ENCODE results near the gene BSND. TPM values are rescaled to one million over a fixed set of nuclear protein-coding genes. Genes with fewer than 3 reads are reported as not detected.

BSND gene
- polyA plus RNA-seq, 1 donor, result not detected

DNA sequence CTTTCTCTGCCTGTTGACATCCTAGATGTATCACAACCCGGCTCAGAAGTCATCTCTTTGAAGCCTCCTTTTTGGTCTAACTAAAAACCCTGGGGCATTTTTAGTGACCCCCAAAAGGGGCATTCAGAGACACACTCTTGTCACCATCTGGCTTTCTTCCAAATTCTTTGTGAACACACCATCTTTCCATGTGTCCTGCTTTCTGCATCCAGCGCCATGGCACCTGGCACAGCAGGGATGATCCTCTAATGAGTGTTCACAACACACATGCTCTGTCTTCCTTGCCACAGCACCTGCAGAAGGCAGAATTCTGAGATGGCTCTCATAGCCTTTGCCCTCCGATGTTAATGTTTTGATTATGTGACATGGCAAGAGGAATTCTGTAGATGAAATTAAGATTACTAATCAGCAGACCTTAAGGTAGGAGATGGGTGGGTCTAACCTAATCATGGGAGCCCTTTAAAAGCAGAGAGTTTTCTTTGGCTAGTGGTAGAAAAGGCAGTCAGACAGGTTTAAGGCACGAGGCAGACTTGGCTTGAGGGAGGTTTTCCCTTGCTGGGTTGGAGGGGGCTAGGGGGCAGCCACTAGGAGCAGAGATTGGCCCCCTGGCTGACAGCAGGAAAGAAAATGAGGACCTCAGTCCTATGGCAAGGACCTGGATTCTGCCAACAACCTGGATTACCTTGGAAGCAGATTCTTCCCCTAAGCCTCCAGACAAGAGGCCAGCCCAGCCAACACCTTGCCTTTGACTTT is 23.2 kb upstream of the BSND start:
- no peak for DNase-seq
- no CpG with 5 or more reads among the region's 4 CpGs for WGBS (ENCODE audit: insufficient coverage, low lambda C conversion rate)
- Histone ChIP-seq H3K9me3 (ENCODE audit: control insufficient read depth, low read depth, low read length) (no peaks in the 10 kb centered on the region), H3K36me3 (ENCODE audit: control insufficient read depth, insufficient read depth, low read length) (no peaks in the 10 kb centered on the region), H3K27me3 (ENCODE audit: control insufficient read depth, insufficient read depth, low read length) (peaks cover 23% of the 10 kb centered on the region), H3K27ac (ENCODE audit: low read length) (no peak overlapping the region), H3K4me1 (ENCODE audit: control insufficient read depth, insufficient read depth, low read length) (peaks cover 3% of the 10 kb centered on the region), H3K4me3 (ENCODE audit: low read length) (no peak overlapping the region)

DNA sequence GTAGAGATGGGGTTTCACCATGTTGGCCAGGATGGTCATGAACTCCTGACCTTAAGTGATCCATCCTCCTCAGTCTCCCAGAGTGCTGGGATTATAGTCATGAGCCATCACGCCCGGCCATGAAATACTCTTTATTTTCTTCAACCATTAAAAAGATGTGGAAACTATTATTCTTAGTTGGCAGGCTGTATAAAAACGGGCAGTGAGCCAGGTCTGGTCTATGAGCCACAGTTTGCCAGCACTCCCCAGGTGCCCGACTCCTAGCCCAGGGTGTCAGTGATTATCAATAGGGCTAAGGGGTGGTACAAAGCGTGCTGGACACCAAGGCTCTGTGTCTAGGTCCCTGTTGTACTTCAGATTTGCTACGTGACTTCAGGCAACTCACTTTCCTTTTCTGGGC is 22.0 kb upstream of the BSND start:
- no peaks in the 10 kb centered on the region for H3K9me3 ChIP-seq (ENCODE audit: control insufficient read depth, low read depth, low read length)
- no peaks in the 10 kb centered on the region for H3K36me3 ChIP-seq (ENCODE audit: control insufficient read depth, insufficient read depth, low read length)
- 84% methylated on average over 2 of the region's 6 CpGs for WGBS (ENCODE audit: insufficient coverage, low lambda C conversion rate)
- no peak for DNase-seq
- H3K27ac ChIP-seq (ENCODE audit: low read length), result no peak overlapping the region
- peaks cover 34% of the 10 kb centered on the region for H3K27me3 ChIP-seq (ENCODE audit: control insufficient read depth, insufficient read depth, low read length)
- H3K4me3 ChIP-seq (ENCODE audit: low read length), result no peak overlapping the region
- H3K4me1 ChIP-seq (ENCODE audit: control insufficient read depth, insufficient read depth, low read length), result peaks cover 3% of the 10 kb centered on the region

DNA sequence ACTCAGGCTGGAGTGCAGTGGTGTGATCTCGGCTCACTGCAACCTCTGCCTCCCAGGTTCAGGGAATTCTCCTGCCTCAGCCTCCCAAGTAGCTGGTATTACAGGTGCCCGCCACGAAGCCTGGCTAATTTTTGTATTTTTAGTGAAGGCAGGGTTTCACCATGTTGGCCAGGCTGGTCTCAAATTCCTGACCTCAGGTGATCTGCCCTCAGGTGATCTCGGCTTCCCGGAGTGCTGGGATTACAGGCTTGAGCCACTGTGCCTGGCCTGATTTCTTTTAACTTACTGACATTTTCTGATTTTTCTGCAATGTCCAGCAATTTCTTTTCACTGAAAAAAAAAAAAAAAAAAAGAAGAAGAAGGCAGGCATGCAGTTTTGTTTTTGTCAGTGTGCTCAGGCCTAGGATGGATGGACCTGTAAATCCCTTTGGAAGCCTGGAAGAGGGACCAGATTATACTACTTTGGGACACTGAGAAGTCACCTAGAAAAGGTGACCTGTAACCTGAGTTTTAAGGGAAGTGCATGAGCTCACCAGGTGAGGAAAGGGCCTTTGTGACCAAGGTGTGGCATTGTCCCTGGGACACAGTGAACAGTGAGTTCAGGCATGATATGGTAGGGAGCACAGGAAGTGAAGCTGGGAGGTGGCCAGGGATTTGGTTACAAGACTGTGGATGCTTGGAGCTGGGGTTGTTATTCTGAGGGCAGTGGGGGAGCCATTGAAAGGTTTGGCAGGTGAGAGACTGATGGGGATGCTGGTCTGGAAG is 21.0 kb upstream of the BSND start:
- no peak for DNase-seq
- H3K27ac ChIP-seq (ENCODE audit: low read length), result no peak overlapping the region
- no peaks in the 10 kb centered on the region for H3K9me3 ChIP-seq (ENCODE audit: control insufficient read depth, low read depth, low read length)
- H3K36me3 ChIP-seq (ENCODE audit: control insufficient read depth, insufficient read depth, low read length), result no peaks in the 10 kb centered on the region
- H3K27me3 ChIP-seq (ENCODE audit: control insufficient read depth, insufficient read depth, low read length), result peaks cover 36% of the 10 kb centered on the region
- no peak overlapping the region for H3K4me3 ChIP-seq (ENCODE audit: low read length)
- peaks cover 3% of the 10 kb centered on the region for H3K4me1 ChIP-seq (ENCODE audit: control insufficient read depth, insufficient read depth, low read length)
- WGBS (ENCODE audit: insufficient coverage, low lambda C conversion rate), result no CpG with 5 or more reads among the region's 5 CpGs

DNA sequence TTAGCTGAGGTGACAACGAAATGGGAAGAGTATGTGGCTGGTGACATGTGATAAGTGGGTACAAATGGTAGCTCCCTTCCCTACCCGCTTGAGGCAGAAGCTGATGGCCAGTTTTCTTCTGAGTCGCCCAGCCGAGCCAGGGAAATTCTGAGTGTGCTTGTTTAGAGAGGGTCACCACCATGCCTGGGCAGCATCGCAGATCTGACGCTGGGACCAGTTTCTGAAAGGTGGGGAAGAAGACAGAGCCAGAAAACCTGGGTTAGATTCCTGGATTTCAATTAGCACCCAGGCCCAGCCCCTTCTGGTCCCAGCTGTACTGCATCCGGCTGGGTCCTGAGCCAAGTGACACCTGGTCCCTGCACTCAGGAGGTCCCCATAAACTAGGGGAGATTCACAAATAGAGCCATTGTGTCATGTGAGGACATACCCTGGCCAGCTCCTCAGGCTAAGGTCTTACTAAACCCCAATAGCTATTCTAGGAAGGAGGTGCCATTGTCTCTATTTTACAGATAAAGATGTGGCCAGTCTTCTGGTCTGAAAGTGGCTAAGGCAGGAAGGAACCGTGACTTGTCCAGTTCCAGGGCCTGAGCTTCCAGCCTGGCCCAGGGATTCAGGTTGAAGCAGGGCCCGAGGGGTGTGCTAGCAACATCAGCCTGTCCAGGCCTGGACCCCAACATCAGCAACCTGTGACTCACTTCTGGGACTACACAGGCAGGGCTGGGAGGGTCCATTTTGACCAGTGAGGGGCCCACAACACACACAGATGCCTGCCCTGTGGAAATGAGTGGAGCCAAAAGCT is 20.0 kb upstream of the BSND start:
- WGBS (ENCODE audit: insufficient coverage, low lambda C conversion rate), result no CpG with 5 or more reads among the region's 9 CpGs
- DNase-seq, result no peak

DNA sequence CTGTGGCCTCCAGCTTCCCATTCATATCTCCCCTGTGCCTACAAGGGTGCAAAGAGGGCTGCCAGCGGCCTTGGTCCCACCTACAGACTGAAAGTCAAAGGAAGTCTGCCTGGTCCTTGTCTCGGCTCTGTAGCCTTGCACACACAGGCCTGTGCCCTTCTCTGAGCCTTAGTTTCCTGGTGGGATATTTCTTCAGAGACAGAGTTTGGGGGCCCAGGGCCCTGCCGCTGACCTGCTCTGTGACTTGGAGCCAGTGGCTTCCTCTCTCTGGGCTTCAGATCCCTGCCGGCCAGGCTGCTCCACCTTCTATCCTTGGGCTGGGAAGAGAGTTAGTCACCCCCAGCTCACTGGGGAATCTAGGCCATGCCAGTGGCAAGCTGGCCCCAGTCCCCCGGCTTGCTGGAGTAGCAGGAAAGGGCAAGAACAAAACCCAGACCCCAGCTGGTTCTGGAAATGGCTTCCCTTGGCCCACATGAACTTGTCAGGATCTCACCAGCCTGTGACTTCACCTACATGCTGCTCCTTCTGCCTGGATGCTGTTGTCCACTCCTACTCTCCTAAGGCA is 19.3 kb upstream of the BSND start:
- Histone ChIP-seq H3K4me3 (ENCODE audit: low read length) (no peak overlapping the region), H3K27ac (ENCODE audit: low read length) (no peak overlapping the region), H3K9me3 (ENCODE audit: control insufficient read depth, low read depth, low read length) (no peaks in the 10 kb centered on the region), H3K27me3 (ENCODE audit: control insufficient read depth, insufficient read depth, low read length) (peaks cover 40% of the 10 kb centered on the region), H3K4me1 (ENCODE audit: control insufficient read depth, insufficient read depth, low read length) (peaks cover 3% of the 10 kb centered on the region), H3K36me3 (ENCODE audit: control insufficient read depth, insufficient read depth, low read length) (no peaks in the 10 kb centered on the region)
- no CpG with 5 or more reads among the region's 5 CpGs for WGBS (ENCODE audit: insufficient coverage, low lambda C conversion rate)
- DNase-seq, result no peak

More for the DNA sequence above, 20.0 kb upstream of the BSND start:
- H3K36me3 ChIP-seq (ENCODE audit: control insufficient read depth, insufficient read depth, low read length), result no peaks in the 10 kb centered on the region
- H3K9me3 ChIP-seq (ENCODE audit: control insufficient read depth, low read depth, low read length), result no peaks in the 10 kb centered on the region
- H3K4me1 ChIP-seq (ENCODE audit: control insufficient read depth, insufficient read depth, low read length), result peaks cover 3% of the 10 kb centered on the region
- H3K4me3 ChIP-seq (ENCODE audit: low read length), result no peak overlapping the region
- peaks cover 36% of the 10 kb centered on the region for H3K27me3 ChIP-seq (ENCODE audit: control insufficient read depth, insufficient read depth, low read length)
- H3K27ac ChIP-seq (ENCODE audit: low read length), result no peak overlapping the region

DNA sequence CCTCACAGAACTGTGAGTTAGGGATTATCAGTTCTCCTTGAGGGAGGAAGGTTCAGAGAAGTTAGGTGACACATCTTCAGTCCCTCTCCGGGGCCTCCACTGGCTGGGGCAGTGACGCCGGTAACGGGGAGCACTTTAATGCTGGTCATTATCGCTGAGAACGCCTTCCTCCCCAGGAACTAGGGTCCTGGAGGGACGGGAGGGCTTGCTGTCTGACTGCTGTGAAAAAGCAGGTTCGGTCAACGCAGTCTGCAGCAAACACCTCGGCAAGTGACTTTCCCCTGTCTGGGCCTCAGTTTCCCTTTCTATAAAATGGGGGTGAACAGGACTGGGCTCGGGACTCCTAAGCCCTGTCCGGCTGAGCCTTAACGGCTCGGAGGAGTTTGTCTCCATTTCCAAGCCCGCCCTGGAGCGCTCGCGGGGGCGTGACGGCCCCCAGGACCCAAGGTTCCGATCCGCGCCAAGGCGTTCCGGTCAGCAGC is 18.6 kb upstream of the BSND start:
- peaks cover 3% of the 10 kb centered on the region for H3K4me1 ChIP-seq (ENCODE audit: control insufficient read depth, insufficient read depth, low read length)
- no peaks in the 10 kb centered on the region for H3K36me3 ChIP-seq (ENCODE audit: control insufficient read depth, insufficient read depth, low read length)
- peak overlapping the region; percentile 16 for H3K4me3 ChIP-seq (ENCODE audit: low read length)
- peaks cover 40% of the 10 kb centered on the region for H3K27me3 ChIP-seq (ENCODE audit: control insufficient read depth, insufficient read depth, low read length)
- H3K27ac ChIP-seq (ENCODE audit: low read length), result no peak overlapping the region
- no CpG with 5 or more reads among the region's 25 CpGs for WGBS (ENCODE audit: insufficient coverage, low lambda C conversion rate)
- H3K9me3 ChIP-seq (ENCODE audit: control insufficient read depth, low read depth, low read length), result no peaks in the 10 kb centered on the region
- no peak for DNase-seq

DNA sequence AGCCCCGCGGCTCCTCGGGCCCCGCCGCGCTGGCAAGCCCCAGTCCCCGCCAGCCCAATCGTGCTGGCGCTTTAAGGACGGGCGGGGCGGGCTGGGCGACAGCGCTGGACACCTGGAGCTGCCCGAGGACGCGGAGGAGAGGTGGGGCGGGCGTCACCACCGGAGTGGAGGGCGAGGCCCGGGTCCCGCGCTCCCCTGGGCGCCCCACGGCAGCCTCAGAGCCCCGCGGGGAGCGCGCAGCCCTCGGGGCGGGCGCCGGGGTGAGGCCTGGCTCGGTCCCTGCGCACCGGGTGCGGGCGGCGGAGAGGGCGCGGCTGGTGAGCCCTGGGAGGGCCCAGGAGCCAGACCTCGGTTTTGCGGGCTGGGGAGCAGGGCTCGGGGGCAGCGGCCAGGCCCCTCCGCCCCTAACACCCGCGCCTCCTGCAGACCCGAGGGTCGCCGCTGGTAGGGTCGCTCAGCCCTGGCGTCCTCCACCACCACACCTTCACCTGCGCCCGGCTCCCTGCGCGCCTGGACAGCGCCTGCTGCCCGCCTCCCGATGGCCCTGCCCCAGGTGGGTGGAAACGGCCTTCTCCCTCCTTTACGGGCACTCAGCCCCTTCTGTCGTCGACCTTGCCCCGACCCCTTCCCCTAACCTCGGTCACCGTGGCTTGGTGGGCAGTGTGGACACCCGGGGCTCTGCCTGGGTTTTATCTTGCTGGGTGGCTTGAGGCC is 18.0 kb upstream of the BSND start, which contains the start of gene TMEM61:
Gene TMEM61, plus strand, starts transcription at position 101 of the 714 bp plus-strand sequence. Its CDS starts 438 bp downstream, at position 539.
- Histone ChIP-seq H3K4me3 (ENCODE audit: low read length) (peak within 1 kb of the TSS; percentile 21), H3K9me3 (ENCODE audit: control insufficient read depth, low read depth, low read length) (no peaks in the 10 kb centered on the region), H3K27me3 (ENCODE audit: control insufficient read depth, insufficient read depth, low read length) (peaks cover 40% of the 10 kb centered on the region), H3K36me3 (ENCODE audit: control insufficient read depth, insufficient read depth, low read length) (no peaks in the 10 kb centered on the region), H3K4me1 (ENCODE audit: control insufficient read depth, insufficient read depth, low read length) (peaks cover 3% of the 10 kb centered on the region), H3K27ac (ENCODE audit: low read length) (no peak within 1 kb of the TSS)
- DNase-seq, result peak in 1 of 2 donors; percentile 55
- whole genome bisulfite sequencing (ENCODE audit: insufficient coverage, low lambda C conversion rate), result no CpG with 5 or more reads among the region's 69 CpGs

DNA sequence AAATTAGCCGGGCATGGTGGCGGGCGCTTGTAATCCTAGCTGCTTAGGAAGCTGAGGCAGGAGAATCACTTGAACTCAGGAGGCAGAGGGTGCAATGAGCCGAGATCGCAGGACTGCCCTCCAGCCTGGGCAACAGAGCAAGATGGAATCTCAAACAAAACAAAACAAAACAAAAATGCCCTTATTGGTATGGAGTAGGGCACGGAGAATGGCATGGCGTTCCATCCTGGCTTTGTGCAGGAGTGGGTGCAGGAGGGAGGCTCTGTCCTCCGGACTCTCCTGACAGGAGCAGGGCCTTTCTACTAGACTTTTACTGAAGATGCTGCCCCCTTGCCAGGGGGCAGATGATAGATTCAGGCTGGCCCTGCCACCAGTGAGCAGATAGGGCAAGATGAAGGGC is 17.3 kb upstream of the BSND start:
- Histone ChIP-seq H3K9me3 (ENCODE audit: control insufficient read depth, low read depth, low read length) (no peaks in the 10 kb centered on the region), H3K27ac (ENCODE audit: low read length) (no peak overlapping the region), H3K4me3 (ENCODE audit: low read length) (no peak overlapping the region), H3K4me1 (ENCODE audit: control insufficient read depth, insufficient read depth, low read length) (peaks cover 3% of the 10 kb centered on the region), H3K36me3 (ENCODE audit: control insufficient read depth, insufficient read depth, low read length) (no peaks in the 10 kb centered on the region), H3K27me3 (ENCODE audit: control insufficient read depth, insufficient read depth, low read length) (peaks cover 38% of the 10 kb centered on the region)
- DNase-seq, result no peak
- no CpG with 5 or more reads among the region's 8 CpGs for whole genome bisulfite sequencing (ENCODE audit: insufficient coverage, low lambda C conversion rate)

DNA sequence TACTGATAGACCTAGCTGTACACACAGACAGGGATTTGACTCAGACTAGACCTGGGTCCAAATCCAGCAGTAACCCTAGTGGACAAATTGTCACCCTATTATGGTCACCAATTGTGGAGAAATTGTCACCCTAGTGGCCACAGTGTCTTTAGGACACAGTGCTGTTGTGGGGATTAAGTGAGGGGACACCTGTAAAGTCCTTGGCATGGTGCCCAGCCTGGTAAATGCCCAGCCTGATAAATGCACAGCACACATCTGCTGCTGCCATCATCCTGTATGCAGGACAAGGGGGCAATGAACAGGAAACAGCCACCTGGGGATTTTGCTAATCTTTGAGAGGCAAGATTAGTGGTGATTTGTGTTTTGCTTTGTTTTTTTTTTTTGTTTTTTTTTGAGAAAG is 16.0 kb upstream of the BSND start:
- no peaks in the 10 kb centered on the region for H3K36me3 ChIP-seq (ENCODE audit: control insufficient read depth, insufficient read depth, low read length)
- no peaks in the 10 kb centered on the region for H3K9me3 ChIP-seq (ENCODE audit: control insufficient read depth, low read depth, low read length)
- DNase-seq, result no peak
- peaks cover 38% of the 10 kb centered on the region for H3K27me3 ChIP-seq (ENCODE audit: control insufficient read depth, insufficient read depth, low read length)
- H3K4me3 ChIP-seq (ENCODE audit: low read length), result no peak overlapping the region
- H3K27ac ChIP-seq (ENCODE audit: low read length), result no peak overlapping the region
- H3K4me1 ChIP-seq (ENCODE audit: control insufficient read depth, insufficient read depth, low read length), result peaks cover 3% of the 10 kb centered on the region

Data from large intestine (tissue), 3 donors.